HG03039 (cell line): Measurements from ENCODE around the gene KLF13.

ENCODE experiments used
- ATAC-seq: cut with Tn5 transposase; IDR thresholded peaks from one replicate; pipeline ENCODE4 v1.9.1; 2021; ENCODE audit warnings: mild to moderate bottlenecking, moderate library complexity; ENCODE audit not compliant: unreplicated experiment

KLF13 gene

GRCh38 chr15:31314380-31314779, 12.3 kb upstream of the KLF13 start:
- ATAC-seq = no peak

- no peak for ATAC-seq
These were observed 10.4 kb upstream of the KLF13 start for GRCh38 chr15:31316135-31316795.

- no peak for ATAC-seq
These were observed 9.6 kb upstream of the KLF13 start for GRCh38 chr15:31317017-31317416.

GRCh38 chr15:31317421-31318327, 9.0 kb upstream of the KLF13 start:
- no peak for ATAC-seq

GRCh38 chr15:31318429-31318828, 8.2 kb upstream of the KLF13 start:
- no peak for ATAC-seq

- ATAC-seq = no peak
These were observed 6.6 kb upstream of the KLF13 start for GRCh38 chr15:31320022-31320421.

GRCh38 chr15:31321418-31321817, 5.2 kb upstream of the KLF13 start:
- no peak for ATAC-seq

GRCh38 chr15:31322504-31322903, 4.1 kb upstream of the KLF13 start:
- ATAC-seq = no peak

GRCh38 chr15:31323627-31324026, 3.0 kb upstream of the KLF13 start:
- ATAC-seq = no peak

GRCh38 chr15:31324186-31324585, 2.4 kb upstream of the KLF13 start:
- ATAC-seq = no peak

- no peak for ATAC-seq
These were observed 1.6 kb upstream of the KLF13 start for GRCh38 chr15:31324806-31325594.

- peak; percentile 1 for ATAC-seq
These were observed 960 bp upstream of the KLF13 start for GRCh38 chr15:31325595-31326155.

GRCh38 chr15:31326875-31327668, 437 bp downstream of the KLF13 start:
- peak; percentile 12 for ATAC-seq

- ATAC-seq = no peak
These were observed 1.2 kb downstream of the KLF13 start for GRCh38 chr15:31327669-31328427.

GRCh38 chr15:31328428-31328968, 1.9 kb downstream of the KLF13 start:
- no peak for ATAC-seq

GRCh38 chr15:31328969-31329639, 2.5 kb downstream of the KLF13 start:
- ATAC-seq = no peak

- no peak for ATAC-seq
These were observed 3.0 kb downstream of the KLF13 start for GRCh38 chr15:31329640-31330010.

GRCh38 chr15:31330111-31330785, 3.6 kb downstream of the KLF13 start:
- no peak for ATAC-seq
